Kidney glomerular epithelial cell (primary cell): ENCODE results near the gene MRPL51.
A peak's percentile ranks its signal among the peaks of the same experiment; 100 is the strongest.
"Not testable (repeated sequence)": the region's sequence is repeated elsewhere in the genome, so short reads cannot be mapped to it uniquely, and the experiment has no call there.

Source experiments
- DNase-seq: peaks from one replicate; lab custom pipeline; 2025; lab: John Stamatoyannopoulos, UW

The MRPL51 gene

DNA sequence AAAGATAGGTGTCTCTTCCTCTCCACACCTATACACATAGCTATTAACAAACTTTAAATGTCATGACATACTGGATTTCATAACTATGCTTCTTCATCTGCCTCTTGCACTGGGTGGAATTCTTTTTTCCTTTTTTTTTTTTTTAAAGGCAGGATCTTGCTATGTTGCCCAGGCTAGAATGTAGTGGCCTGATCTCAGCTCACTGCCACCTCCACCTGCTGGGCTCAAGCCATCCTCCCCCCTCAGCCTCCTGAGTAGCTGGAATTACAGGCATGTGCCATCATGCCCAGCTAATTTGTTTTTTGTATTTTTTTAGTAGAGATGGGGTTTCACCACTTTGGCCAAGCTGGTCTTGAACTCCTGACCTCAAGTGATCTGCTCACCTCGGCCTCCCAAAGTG lies 4.8 kb downstream of the MRPL51 start:
- no peak for DNase-seq

DNA sequence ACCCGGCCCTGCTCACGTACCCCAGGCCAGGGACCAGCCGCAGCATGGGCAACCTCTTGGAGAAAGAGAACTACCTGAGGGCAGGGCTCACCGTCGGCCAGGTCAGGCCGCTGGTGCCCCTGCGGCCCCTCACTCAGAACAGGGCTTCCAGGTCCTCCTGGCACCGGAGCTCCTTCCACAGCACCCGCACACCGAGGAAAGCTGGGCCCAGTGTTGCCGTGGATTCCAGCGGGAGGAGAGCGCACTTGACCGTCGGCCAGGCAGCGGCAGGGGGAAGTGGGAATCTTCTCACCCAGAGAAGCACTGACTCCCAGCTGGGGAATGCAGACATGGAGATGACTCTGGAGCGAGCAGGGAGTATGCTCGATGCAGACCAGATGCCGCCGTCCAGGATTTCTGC lies 14.6 kb downstream of the MRPL51 start:
- no peak for DNase-seq

DNA sequence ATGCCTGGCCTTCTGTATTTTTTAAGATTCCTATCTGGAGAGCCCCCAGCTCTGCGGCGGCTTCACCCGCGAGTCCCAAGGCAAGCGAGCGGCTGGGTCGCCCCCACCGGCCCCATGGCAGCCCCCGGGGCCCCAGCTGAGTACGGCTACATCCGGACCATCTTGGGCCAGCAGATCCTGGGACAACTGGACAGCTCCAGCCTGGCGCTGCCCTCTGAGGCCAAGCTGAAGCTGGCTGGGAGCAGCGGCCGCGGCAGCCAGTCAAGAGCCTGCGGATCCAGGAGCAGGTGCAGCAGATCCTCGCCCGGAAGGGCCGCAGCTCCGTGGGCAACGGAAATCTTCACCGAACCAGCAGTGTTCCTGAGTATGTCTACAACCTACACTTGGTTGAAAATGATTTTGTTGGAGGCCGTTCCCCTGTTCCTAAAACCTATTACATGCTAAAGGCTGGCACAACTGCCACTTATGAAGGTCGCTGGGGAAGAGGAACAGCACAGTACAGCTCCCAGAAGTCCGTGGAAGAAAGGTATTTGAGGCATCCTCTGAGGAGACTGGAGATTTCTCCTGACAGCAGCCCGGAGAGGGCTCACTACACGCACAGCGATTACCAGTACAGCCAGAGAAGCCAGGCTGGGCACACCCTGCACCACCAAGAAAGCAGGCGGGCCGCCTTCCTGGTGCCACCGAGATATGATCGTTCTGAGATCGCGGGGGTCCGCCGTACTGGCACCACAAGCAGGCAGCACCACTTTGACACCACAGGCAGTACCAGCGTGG lies 15.3 kb downstream of the MRPL51 start:
- DNase-seq = not testable (repeated sequence)

DNA sequence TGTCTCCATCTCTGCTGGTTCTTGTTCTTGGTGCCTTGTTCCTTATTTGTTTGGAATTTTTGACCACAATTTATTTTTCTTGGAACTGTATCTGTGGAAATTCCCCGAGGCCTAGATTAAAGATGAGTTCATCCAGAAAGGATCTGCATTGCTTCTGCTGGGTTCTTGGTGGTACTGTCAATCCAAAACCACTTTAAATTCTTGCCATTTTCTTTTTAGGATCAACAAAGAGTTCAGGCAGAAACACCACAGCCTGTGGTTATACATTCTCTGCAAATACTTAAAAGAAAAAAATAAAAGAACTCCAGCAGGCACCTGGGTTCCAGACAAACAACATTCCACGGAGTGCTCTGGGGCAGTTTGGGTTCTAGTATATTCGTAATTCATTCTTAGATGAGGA lies 16.6 kb downstream of the MRPL51 start:
- DNase-seq = peak; percentile 73

DNA sequence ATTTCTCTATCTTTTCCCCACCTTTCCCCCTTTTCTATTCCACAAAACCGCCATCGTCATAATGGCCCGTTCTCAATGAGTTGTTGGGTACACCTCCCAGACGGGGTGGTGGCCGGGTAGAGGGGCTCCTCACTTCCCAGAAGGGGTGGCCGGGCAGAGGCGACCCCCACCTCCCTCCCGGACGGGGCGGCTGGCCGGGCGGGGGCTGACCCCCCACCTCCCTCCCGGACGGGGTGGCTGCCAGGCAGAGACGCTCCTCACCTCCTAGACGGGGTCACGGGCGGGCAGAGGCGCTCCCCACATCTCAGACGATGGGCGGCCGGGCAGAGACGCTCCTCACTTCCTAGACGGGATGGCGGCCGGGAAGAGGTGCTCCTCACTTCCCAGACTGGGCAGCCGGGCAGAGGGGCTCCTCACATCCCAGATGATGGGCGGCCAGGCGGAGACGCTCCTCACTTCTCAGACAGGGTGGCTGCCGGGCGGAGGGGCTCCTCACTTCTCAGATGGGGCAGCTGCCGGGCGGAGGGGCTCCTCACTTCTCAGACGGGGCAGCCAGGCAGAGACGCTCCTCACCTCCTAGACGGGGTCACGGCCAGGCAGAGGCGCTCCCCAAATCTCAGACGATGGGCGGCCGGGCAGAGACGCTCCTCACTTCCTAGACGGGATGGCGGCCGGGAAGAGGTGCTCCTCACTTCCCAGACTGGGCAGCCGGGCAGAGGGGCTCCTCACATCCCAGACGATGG lies 17.7 kb downstream of the MRPL51 start:
- DNase-seq = not testable (repeated sequence)

DNA sequence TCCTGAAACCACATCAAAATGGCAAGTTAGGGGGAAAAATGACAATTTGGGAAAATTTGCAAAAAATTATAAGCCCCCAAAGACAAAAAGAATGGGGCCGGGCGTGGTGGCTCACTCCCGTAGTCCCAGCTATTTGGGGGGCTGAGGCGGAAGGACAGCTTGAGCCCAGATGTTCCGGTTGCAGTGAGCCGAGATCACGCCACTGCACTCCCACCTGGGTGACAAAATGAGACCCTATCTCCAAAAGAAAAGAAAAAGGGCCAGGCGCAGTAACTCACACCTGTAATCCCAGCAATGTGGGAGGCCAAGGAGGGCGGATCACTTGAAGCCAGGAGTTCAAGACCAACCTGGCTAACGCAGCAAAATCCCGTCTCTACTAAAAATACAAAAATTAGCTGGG lies 20.6 kb downstream of the MRPL51 start:
- DNase-seq = no peak

DNA sequence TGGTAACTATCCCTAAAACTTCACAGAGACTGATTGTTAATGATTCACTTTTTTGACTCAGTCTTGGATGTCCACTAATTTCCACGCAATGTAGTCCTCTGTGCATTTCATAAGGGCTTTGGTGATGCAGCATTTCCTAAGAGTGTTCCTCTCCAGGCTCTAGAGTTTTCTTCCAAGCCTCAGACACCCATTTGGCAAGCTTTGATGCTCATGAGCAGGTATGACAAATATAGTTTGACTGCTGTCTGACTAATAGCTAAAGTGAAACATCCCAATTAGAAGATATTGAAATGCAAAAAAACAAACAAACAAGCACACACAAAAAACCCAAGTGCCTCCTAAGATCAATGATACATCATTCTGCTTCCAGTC lies 21.1 kb downstream of the MRPL51 start:
- peak; percentile 14 for DNase-seq

DNA sequence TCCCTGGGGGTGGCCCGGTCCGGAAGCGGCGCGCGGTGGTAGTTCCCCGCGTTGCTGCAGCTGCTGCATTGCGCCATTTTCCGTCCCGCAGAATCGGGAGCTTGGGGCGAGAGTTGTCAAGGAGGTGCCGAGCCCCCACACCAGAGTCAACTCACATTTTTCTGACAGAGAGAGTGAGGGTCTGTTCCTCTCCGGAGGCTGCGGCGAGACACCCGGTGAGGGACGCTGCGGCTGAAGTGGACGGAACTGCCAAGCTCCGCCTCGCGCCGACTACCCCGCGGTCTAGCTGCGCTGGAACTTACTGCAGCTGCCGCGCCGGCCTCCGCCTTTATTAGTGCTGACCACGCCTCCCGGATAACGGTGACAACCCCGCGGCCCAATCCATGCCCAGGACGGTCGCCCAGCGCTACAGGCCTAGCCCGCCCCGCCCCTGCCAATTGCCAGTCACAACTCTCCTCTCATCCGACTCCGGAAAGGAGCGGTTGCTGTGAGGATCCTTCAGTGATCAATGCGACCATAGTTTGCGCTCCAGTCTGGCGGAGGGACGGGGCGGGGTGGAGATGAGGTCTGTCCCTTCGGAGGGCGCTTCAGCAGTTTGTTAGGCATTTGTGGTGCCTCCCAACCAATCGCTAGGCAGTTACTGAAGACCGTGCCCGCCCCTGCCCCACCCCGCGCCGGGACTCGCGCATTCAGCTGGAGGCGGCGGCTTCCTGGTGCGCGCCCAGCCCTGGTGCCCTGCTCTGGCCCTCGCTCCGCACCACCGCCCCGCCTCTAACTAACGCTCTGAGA lies 22.5 kb downstream of the MRPL51 start, which contains the start of gene VAMP1:
Gene VAMP1, minus strand, starts transcription at position 303 of the 789 bp plus-strand sequence. Its CDS starts 146 bp downstream, at position 157.
- peak; percentile 96 for DNase-seq

DNA sequence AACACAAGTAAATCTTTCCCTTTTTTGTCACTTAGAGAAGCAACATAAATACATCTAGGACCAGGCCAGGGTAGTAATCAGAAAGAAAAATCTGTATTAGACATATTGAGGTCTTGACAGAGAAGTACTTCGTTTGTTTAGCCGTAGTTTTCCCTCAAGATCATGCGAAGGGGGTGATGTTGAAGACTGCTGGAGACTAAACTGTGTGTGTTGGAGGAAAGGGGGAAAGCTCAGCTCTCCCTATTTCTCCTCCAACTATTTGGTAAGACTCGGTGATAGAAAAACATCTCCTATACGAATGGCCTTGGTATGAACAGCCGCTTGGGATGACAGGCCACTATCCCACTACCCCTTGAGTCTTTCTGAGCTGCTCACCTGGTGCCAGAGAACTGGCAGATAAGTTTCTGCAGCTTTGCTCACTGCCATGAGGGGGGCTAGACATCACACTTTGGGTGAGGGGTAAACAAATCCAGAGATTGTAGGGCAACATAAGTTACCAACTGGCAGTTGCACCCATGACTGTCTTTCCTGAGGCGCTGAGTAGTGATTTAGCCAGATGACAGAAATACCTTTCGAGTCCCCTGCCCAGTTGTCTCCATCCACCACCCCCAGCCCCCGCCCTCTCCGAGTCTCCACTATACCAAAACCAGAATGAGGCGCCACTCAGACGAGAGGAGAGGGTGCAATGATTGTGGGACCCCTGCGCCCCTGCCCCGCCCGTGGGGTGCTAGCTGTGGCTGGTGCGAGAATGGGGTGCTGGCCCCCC lies 23.3 kb downstream of the MRPL51 start:
- no peak for DNase-seq

DNA sequence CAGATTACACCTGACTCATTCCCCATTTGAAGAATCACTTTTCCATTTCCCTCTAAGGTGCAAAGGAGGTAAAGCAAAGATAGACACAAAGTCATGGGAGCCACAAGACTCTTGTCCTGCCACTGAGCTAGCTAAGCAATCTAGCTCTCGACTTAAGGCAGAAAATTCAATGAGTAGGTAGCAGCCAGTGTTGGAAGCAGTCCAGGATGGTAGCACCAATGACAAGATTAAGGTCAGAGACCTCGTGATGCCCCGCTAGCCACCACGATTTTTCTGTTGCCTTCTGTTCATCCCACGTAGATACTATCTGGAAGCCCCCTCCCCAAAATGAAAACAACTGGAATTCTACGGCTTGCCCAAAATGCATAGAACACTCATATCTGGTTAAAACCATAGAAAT lies 24.0 kb downstream of the MRPL51 start:
- DNase-seq = no peak

DNA sequence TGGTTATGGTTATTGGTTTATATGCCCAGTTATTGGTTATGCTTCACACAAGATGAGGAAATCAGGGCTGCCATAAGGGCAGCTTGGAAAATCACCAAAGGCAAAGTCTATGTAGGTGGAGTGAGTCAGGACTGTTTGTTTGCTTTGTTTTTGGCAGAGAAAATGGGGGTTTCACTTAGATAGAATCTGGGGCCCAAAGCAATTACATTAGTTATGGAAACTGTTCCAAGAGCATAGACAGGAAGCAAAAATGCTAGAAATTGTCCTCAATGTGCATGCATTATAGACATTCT lies 24.8 kb downstream of the MRPL51 start:
- no peak for DNase-seq

DNA sequence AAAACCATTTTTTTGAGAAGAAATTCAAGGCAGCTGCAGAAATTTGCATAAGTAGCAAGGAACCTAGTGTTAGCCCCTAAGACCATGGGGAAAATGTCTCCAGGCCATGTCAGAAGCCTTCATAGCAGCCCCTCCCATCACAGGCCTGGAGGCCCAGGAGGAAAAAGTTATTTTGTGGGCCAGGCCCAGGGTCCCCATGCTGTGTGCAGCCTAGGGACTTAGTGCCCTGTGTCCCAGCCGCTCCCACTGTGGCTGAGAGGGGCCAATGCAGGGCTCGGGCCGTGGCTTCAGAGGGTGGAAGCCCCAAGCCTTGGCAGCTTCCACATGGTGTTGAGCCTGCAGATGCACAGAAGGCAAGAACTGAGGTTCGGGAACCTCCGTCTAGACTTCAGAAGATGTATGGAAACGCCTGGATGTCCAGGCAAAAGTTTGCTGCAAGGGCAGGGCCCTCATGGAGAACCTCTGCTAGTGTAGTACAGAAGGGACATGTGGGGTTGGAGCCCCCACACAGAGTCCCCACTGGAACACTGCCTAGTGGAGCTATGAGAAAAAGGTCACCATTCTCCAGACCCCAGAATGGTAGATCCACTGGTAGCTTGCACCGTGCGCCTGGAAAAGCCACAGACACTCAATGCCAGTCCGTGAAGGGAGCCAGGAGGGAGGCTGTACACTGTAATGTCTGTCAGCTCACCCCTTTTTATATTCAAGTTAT lies 25.3 kb downstream of the MRPL51 start:
- DNase-seq = not testable (repeated sequence)

DNA sequence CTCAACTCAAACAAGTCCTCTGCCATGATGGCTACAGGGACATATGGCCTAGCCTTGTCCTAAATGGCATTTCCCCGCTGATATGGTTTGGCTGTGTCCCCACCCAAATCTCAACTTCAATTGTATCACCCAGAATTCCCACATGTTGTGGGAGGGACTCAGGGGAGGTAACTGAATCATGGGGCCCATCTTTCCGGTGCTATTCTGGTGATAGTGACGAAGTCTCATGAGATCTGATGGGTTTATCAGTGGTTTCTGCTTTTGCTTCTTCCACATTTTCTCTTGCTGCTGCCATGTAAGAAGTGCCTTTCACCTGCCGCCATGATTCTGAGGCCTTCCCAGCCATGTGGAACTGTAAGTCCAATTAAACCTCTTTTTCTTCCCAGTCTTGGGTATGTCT lies 26.3 kb downstream of the MRPL51 start:
- DNase-seq = not testable (repeated sequence)

DNA sequence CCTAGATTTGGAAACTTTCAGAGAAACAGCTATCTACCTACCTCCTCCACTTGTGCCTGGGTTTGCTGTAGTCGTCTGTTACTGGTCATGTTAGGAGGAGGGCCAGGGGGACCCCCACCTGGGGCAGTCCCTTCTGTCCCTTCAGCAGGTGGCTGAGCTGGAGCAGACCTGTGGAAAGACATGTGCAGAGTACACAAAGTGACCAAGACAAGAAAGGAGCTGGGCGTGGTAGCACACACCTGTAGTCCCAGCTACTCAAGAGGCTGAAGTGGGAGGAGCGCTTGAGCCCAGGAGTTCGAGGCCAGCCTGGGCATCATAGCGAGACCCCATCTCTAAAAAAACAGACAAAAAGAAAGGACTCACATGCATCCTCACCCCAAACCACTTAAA lies 26.9 kb downstream of the MRPL51 start:
- DNase-seq = no peak

DNA sequence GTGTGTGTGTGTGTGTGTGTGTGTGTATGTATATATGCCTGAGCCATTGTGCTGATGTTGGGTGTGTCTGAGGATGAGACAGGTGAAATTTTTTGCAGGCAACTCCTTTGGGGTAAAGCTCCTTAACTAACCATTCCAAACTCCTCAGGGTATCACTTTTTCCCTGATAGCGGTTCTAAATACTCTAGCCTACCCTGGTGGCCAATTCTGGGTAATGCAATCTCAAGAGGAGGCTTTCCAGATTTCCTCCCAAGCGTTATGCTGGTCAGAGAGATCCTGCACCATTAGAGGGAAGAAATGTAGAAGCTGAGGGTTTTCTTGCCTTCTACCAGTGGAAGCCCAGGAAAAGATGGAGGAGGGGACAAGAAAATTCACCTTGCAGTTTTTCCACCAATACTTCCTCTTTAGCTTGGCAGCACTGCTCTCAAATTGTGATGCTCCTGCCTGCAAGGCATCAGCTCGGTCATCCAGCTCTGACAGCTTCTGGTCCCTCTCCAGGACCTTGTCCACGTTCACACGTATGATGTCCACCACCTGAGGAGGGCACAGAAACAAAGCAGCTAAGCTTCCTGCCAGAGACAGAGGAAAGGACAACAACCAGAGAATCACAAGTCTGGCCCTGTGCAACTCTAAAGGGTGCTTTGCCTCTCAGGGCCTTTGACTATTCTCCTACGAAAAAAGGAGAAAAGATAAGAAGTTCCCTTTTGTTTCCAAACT lies 27.4 kb downstream of the MRPL51 start:
- peak; percentile 45 for DNase-seq

DNA sequence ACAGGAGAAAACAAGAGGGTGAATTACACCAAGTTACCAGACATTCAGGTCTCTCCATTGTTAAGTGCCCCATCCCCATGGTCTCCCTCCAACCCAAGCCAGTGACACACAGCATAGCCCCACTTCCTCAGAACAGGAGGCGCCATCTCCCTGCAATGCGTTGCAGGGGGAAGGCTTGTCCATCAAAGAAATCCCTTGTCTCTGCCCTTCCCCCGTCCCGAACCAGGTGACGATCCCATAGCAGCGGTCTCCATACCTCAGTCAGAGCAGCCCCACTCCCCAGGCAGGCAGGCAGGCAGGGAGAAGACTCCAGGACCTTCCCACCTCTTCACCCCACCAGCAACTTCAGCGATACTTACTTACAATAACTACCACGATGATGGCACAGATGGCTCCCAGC lies 28.5 kb downstream of the MRPL51 start:
- DNase-seq = no peak

DNA sequence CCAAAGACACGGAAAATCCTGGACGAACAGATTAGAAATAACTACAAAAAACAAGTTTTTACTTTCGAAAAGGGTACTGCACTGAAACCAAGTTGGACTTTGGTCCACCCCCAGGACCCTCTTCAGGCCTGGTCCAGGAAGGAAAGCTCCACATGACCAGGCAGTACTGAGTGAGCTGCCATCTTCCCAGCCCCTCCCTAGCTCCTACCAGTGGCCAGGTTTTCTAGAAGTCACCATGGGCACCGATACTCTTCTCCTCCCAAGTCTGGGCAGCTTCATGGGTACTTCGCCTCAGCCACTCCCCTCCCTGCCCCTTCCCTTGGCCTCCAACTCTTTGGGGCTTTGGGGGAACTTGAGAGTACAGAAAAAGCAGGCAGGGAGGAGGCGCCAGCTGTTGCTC lies 29.2 kb downstream of the MRPL51 start:
- no peak for DNase-seq

DNA sequence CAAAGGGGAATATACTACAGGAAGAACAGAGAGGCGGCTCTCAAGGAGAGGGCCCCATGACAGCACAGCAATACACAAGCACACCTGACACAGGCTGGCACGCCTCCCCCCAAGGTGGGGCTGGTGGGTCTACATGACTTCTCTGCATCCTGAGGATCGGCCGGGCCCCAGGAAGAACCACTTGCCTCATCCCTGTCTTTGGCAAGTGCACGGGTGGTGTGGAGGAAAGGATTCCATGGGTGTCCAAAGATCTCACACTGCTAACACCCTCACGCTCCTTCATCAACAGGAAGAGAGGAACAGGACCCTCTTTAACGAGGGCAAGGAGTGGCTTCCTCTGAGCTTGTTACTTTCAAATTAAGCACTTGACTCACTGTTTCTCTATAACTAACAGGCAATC lies 29.8 kb downstream of the MRPL51 start:
- DNase-seq = no peak

DNA sequence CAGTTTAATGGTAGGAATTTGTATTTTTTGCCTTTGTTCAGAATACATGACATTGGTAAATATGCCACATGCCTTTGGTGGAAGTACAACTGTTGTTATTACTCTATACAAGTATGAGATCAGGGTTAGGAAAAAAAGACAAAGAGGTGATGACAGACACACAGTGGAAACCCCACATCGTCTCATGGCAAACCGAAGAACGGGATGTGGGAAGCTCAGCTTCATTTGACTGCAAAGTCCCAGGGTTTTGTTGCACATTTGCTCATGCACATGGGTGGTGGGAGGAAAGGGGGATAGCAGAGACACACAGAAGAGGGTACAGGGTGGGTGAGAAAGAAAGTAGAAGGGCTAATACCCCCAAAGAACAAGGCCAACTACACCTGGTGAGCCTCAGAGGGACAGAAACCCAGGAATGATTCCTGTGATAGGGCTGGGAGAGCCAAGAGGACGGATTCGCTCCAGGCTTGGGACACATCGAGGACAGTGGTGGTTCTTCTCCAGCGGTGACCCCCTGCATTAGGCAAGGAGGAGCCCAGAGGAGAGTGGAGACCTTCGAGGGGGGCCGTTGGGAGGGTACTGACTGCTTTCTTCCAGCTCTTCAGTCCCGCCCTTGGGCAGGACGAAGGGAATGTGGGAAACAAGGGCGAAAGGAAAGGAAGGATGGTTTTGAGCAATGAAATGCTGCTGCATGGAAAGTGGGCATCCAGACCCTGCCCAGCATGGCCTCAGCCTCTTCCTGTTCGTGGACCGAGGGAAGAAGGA lies 30.6 kb downstream of the MRPL51 start:
- DNase-seq = no peak
